NCI-H128 (cell line): Measurements from ENCODE around the gene OXCT1.
"Not testable (repeated sequence)": the region's sequence is repeated elsewhere in the genome, so short reads cannot be mapped to it uniquely, and the experiment has no call there.

Experiments used
- DNase-seq: peaks from one replicate; lab custom pipeline; 2025; ENCODE audit not compliant: unreplicated experiment; lab: John Stamatoyannopoulos, UW

OXCT1 gene

DNA sequence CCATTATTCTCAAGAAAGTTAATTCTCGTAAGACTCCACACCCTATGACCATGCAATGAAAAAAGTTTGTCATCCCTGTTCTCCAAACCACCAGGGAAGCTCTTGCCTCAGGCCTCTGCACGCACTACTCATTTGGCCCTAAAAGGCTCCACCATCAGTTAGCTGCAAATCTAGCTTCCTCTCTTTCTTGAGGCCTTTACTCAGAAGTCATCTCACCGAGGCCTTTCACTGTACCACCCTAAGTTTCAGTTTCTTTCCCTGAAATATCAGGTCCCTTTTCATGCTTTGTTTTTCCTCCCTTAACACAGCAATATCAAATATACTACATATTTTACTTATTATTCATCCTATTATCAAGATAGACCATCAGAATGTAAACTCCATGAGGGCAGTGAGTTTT is 39.1 kb downstream of the OXCT1 start:
- DNase-seq: no peak

DNA sequence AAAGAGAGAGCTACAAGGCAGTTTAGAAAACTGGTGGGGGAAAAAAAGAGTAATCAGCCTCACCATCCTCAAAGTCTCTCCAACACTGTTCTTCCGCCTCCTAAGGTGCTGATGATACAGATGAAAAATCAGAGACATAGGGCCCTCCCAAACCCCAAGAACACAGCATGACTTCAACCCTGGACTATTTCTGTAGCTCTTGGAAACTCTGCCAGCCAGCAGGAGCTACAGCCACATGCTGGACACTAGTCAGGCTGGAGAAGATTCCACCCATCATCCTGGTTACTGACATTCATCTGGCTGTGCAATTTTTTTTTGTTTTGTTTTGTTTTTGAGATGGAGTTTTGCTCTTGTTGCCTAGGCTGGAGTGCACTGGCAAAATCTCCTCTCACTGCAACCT is 42.4 kb downstream of the OXCT1 start:
- no peak for DNase-seq

DNA sequence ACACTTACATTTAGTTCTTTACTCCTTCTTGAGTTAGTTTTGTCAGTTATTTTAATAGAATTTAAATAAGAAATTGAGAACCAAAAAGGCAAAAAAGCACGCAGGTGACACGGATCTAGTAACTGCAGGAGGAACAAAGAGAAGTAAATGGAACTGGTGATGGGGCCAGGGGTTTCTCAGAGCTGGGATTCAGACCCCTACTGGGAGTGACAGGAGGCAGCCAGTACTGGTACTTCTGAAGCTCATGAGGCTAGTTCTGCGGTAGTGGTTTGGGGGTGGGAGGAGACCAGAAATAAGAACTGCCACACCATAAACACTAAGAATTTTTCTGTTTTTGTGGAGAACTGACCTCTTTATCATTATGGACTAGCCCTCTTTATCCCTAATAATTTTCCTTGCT is 48.2 kb downstream of the OXCT1 start:
- no peak for DNase-seq

DNA sequence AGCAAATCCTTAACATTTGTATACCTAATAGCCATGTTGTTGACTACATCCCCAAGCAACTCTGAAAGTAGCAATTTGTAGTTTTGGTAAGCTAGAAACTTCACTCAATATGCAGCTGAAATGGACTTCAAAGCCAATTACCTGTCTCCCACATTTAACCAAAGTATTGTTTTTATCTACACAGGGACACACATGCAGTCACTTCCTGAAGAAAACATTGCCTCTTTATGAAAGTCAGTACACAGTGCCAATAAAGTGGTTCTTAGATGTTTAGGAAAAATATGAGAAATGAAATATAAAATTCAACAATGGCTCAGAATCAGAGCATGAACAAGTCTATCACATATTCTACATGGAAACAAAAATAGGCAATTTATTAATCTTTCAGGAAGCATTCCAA is 49.2 kb downstream of the OXCT1 start:
- no peak for DNase-seq

DNA sequence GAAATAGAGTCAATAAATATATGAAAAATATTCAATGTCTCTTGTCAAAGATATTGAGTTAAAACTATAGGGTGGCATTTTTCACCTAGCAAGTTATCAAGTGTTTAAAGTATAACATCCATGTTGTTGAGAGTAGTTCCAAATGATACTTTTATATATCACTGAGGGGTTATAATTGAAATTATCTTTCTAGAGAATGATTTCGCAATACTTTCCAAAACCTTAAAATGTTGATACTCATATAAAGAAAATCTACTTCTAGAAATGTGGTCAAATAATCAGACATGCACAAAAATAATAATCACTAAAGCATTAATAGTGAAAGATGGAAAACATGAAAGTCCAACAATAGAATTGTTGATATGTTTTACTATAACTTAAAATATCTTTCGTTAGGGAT is 50.1 kb downstream of the OXCT1 start:
- DNase-seq: no peak

DNA sequence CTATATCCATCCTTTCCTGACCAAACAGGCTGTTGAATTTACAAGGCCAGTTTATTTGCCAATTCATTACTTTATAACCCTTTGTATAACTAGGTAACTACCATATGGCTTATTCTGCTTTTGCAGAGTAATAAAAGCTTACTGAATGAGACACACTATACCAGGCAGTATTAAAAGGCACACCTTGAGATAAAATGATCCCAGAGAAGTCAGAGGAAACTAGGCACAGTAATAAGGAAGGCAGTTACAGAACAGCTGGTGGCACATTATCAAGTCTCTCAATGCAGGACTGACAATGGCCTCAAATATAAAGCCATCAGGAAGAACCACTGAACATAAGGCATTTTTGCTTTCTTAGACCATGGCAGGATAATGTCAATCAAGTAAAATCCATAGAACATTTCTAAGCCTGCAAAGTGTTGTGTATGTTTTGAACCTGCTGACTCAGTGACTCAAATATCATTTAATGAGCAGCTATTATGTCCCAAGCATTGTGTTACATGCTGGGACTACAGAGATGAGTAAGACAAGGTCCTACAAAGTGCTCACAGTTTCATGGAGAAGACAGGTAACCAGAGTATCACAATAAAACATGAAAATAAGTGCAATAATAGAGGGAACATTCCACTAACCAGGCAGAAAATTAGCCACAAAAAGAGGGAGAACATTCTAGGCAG is 52.5 kb downstream of the OXCT1 start:
- no peak for DNase-seq

DNA sequence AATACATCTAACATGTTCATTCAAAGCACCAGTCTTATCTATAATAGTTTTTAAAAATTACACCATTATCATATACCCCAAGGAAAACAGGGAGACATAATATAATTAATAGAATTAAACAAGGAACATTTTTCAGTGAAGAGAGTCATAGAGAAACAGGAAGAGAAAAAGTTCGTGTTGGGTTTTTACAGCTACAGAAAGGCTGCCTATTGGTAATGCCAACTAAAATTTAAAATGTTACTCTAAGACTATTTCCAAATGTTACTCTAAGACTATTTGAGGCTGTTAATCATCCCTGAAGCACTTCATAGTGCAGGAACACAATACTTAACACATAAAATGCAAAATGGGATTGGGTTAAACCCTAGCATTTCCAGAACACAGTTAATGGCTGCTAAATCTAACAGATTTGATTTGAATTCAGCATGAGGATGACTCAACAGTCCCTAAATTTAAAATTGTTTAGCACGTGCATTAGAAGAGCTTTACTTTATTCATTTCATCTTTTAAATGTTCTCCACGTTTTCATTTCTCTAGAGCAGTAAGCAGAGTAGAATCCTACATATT is 54.5 kb downstream of the OXCT1 start:
- no peak for DNase-seq

DNA sequence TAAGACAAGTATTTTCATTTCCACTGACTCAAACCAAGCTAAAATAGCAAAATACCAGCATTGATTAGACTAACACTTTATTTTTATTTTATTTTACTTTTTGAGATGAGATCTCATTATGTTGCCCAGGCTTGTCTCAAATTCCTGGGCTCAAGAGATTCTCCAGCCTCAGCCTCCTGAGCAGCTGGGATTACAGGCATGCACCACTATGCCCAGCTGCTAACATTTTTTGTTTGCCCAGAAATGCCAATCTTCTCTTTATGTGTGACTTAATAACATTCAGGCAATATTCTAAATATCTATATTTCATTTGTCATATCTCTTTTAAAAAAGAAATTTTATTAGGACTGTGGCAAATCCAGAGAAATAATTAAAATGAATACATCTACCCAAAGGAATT is 55.0 kb downstream of the OXCT1 start:
- DNase-seq: no peak

DNA sequence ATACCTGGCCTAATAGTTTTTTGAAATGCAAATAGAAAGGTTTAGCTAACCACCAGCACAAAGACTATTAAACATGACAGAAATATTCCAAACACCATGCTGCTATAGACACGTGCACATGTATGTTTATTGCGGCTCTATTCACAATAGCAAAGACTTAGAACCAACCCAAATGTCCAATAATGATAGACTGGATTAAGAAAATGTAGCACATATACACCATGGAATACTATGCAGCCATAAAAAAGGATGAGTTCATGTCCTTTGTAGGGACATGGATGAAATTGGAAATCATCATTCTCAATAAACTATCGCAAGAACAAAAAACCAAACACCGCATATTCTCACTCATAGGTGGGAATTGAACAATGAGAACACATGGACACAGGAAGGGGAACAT is 55.9 kb downstream of the OXCT1 start:
- DNase-seq: not testable (repeated sequence)

DNA sequence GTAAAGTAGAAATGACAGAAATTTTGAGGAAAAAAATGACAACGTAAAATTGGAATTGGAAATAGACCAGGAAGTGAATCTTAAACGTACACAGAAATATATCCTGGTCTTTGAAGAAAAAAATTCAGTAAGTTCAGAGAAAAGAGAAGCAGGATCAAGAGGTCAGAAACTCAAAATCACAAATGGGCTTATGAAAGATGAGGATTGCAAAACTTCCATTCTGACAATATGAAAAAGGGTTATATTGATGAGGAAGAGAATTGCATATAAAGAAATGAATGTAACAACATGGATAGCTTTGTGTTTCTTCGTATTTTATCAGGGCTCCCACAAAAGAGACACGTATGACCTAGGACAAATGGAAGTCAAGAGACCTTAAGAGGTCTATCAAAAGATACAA is 58.1 kb downstream of the OXCT1 start:
- DNase-seq: no peak

DNA sequence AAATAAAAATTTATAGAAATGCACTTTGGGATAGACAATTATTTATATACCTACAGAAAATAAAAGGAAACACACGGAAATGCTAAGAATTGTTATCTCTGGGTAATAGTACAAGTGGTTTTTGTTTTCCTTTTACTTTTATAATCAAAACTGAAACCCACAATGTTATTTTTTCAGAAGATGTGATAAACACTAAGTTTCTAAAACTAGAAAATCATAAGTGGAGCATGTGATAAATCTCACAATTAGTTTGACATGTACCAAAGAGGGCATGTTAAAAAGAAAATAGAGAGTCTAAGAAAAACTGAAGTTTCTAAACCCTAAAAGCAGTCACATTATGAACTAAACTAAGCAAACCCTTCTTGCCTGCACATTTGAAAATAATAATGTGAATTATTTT is 61.1 kb downstream of the OXCT1 start:
- DNase-seq: no peak

DNA sequence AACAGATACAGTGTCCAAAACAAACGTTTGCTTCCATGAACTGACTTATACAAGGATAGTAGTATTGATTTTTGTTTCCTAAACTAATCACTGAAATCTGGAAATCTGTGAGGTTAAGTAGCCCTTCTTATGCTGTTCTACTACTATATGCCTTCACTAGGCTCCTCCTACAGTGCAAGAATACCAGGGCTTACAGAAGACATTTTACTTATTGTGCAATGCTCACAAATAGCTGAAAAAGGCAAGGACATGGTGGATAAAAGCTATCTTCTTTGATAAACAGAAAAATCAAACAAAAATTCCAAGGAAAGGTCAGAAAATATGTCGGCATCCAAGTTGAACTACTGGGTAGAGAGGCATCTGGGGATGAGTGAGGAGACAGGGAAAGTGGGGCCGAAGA is 61.9 kb downstream of the OXCT1 start:
- DNase-seq: no peak

DNA sequence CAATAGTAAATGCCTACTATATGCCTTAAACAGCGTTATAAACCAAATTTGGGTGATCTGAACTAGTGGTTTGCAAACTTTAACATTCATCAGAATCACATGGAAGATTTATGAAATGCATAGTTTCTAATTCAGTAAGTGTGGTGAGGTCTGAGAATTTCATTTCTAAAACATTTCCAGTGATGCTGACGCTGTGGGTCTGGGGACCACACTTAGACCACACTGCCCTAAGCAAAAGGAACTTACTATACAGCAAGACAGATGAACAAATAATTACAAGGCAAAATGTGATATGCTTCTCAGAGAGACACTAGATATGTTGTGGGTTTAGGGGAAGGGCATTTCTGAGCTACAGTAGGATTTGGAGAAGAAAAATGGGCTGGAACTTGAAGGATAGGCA is 72.6 kb downstream of the OXCT1 start:
- DNase-seq: no peak

DNA sequence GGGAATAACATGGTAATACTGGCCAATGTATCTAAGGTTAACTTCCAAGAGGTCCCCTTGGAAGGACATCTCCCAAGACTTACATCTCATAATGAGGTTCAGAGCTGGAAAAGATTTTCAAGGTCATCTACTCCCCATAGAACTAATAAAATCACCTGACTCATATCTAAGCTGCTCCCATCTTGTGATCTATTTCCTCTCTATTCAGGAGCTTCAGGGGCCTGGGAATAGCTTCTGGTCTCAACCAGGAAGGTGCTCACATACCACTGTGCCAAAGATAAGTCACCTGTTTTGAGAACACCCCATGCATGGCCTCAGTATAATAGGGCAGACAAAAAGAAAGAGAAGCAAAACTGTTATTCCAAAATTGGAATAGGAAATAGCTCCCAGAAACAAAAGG is 74.2 kb downstream of the OXCT1 start:
- DNase-seq: no peak

DNA sequence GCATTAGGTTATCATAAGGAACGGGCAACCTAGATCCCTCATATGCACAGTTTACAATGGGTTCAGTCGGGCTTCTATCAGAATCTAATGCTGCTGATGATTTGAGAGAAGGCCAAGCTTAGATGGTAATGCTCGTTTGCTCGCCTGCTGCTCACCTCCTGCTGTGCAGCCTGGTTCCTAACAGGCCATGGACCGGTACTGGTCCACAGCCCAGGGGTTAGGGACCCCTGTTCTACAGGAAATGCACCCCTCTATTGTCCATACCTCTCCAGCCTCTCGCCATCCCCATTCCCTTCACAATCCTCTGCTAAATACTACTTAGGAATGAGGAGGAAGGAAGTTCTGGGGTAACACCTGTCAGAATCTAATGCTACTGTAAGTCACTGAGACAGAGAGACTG is 75.1 kb downstream of the OXCT1 start:
- DNase-seq: no peak

DNA sequence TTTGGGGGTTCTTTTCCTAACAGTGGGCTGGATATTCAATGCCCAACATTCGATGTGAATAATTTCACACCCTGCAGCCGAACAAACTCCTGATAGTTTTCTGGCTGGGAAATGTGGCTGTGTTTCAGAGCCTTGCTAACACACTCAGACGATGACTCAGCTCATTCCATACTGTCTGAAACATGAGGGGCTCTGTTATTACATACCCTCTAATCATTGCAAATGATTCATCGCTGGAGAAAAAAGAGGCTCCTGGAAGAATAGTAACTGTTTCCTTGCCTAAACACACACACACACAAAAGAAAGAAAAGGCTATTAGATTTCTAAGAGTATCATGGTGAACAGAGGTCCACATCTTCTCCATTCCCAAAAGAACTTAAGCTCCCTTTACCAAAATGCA is 75.8 kb downstream of the OXCT1 start:
- no peak for DNase-seq

DNA sequence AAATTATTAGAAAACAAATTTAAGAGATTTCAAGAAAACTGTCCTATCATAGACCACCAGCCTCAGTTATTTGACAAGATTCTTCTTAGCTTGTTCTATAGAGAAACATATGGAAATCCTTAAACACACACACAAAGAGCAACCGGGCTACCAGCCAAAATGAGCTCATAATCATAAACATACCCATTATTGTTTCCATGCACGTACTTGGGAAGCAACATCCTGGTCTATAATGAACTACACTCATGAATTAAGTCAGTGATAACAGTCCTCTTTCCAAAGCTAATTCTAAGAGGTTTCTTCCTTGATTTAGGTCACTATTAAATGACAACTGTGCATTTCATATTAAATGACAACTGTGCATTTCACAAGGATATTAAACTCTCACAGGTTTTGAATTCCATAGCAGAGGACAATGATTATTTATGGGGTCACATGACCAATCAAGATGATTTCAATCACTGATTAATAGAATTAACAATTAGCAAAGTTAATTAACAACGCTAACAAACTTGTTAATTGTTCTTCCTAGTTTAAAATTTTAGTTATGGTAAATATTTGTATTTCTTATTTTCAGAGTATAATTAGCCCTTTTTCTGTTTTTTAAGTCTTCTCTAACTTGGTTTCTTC is 77.0 kb downstream of the OXCT1 start:
- no peak for DNase-seq

DNA sequence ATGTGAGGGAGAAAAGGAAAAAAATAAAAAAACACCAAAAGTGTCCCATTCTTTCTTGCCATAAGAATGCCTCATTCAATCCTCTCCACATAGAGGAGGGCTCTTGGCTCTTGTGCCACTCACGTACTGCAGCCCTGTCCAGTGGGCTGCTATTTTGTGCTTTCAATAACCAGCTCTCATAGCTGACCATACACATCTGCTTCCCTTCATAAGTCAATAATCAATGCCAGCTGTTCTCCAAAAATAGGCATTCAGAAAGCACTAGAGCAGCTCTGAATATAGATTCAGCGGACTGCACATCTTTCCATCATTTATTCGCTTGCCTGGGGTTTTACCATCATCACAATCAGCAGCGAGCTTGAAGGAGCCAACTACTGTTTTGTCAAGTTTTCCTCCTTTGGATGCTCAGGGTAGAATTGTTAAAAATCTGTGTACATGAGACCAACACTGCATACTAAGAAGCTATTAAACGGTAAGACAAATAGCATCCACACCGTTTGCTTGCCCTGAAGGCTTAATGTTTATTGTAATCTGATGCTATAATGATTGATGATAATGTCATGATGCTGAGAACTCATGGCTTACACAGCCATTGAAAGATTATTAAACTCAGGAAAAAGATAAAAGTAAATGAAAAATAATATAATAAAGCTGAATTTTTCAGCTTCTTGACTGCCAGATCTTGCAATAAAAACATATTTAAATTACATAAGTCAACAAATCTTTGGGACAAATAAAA is 80.0 kb downstream of the OXCT1 start:
- no peak for DNase-seq

DNA sequence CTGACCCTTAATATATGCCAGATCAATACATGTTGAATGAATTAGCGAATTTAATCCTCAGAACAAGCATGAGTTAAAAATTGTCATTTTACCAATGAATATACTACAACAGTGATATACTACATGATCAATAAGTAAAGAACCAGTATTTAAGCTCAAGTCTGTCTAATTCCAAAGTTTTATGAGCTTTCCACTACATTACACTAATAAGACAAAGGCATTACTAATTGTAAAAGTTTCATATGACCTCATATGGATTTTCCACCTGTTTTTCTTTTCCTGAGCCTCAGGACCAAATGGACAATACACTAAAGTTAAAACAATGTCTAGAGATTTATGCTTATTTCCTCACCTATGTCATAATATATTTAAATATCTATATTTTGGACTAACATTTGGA is 80.8 kb downstream of the OXCT1 start:
- DNase-seq: no peak

DNA sequence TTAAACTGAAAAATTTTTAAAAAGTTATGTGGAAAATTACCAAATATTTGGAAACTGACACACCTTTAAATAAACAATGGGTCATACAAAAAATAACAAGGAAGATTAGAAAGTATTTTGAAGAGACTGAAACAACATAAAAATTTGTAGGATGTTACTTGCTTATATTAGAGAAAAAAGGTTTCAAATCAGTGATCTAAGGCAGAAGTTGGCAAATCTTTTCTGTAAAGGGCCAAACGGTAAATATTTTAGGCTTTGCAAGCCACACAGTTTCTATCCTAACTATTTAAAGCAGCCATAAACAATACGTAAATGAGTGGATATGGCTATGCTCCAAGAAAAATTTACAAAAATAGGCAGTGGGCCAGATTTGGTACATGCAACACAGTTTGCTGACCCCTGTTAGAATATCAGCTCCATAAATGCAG is 81.3 kb downstream of the OXCT1 start:
- no peak for DNase-seq

DNA sequence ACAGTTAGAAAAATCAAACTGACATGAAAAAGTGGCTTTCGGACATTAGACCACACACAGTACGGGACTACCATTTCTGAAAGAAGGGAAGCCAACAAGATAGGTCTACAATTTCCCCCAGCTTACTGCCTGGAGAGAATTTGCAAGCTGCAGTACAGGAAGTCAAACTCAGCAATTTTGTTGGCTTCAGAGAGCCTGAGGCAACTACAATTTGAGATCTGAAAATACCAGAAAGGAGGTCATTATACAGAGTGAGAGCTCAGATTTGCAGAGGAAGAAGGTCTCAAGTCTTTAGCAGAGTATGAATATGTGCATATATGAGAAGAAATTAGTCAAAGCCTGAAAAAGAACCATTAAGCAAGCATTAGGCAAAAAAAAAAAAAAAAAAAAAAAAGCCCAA is 83.0 kb downstream of the OXCT1 start:
- DNase-seq: no peak

DNA sequence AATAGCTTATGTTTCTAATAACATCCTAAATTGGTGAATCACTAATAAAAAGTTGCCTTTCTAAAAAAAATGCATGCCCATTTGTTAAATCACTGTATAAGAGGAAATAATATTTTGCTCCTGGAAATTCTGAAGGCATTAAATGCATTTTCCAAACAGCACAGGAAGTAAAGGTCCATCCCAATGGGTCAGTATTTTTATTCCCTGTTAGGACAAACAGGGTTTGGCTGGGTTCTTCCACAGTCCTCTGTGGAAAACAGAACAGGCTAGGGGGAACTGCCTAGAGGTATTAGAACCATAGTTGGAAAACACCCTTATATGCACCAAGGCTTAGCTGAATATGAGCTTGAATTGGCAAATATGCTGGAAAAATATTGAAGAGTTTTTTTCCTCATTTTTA is 85.2 kb downstream of the OXCT1 start:
- no peak for DNase-seq
